AG04449 (cell line): Measurements from ENCODE around the gene CRYBG1.

Experiments used
- CTCF ChIA-PET: fragments of 350-600 bp; formaldehyde crosslinking; extraction: SDS; loops from one replicate; lab custom pipeline; 2021; ENCODE audit warnings: antibody characterized with exemption; lab: Yijun Ruan, JAX
- POLR2A ChIA-PET: fragments of 400-600, 350-600 bp; formaldehyde crosslinking; extraction: SDS; loops from one replicate; lab custom pipeline; 2020; ENCODE audit warnings: antibody characterized with exemption, inconsistent platforms; lab: Yijun Ruan, JAX
- DNase-seq: peaks from one replicate; pipeline ENCODE4 v3.0.0-alpha.2; 2010; ENCODE audit warnings: low read depth, low spot score
- H3K4me3 ChIP-seq: 2 replicates; pipeline ENCODE4 v1.5.1; 2011; ENCODE audit warnings: low read depth, mild to moderate bottlenecking, control low read depth, low read length
- CTCF ChIP-seq: IDR thresholded peaks from one replicate; pipeline ENCODE4 v1.5.1; 2011; ENCODE audit warnings: mild to moderate bottlenecking, moderate library complexity, low read length, control low read depth, inconsistent platforms; ENCODE audit not compliant: insufficient read depth; ENCODE audit errors: missing control alignments

The CRYBG1 gene

GRCh38 chr6:106518748-106519147 is 158.2 kb downstream of the CRYBG1 start:
- CTCF ChIA-PET: interaction anchor here (1.4 kb wide), 2 partner anchors 15 to 47 kb away, joined by 3 to 6 read pairs; no protein-coding TSS in a partner anchor
- POLR2A ChIA-PET: interaction anchor here (0.5 to 1.6 kb wide), 2 partner anchors 12 to 654 kb away, joined by 3 read pairs; no protein-coding TSS in a partner anchor
- no peak for DNase-seq
- peak overlapping the region; percentile 48 for H3K4me3 ChIP-seq
- TF ChIP-seq CTCF: no peak

- POLR2A ChIA-PET: interaction anchor here (0.5 to 1.6 kb wide), 3 partner anchors 9 to 655 kb away, joined by 3 to 5 read pairs (median 3); no protein-coding TSS in a partner anchor
- no peak for TF ChIP-seq CTCF
- CTCF ChIA-PET: interaction anchor here (0.8 to 1.4 kb wide), 3 partner anchors 14 to 46 kb away, joined by 3 to 6 read pairs (median 3); no protein-coding TSS in a partner anchor
- H3K4me3 ChIP-seq: peak overlapping the region; percentile 48
- DNase-seq: peak; percentile 84
These were observed 159.2 kb downstream of the CRYBG1 start for GRCh38 chr6:106519460-106520394.

- ChIA-PET POLR2A (interaction anchor here (1.4 kb wide), 1 partner anchor 10 kb away, joined by 5 read pairs; no protein-coding TSS in a partner anchor), CTCF (interaction anchor here (2.0 to 2.3 kb wide), 2 partner anchors 9 to 46 kb away, joined by 6 to 11 read pairs; no protein-coding TSS in a partner anchor)
- DNase-seq: no peak
- no peak for TF ChIP-seq CTCF
- H3K4me3 ChIP-seq: no peak overlapping the region
These were observed 160.3 kb downstream of the CRYBG1 start for GRCh38 chr6:106520711-106521401.

- ChIA-PET CTCF (interaction anchor here (1.0 to 2.3 kb wide), 5 partner anchors 9 to 44 kb away, joined by 3 to 11 read pairs (median 4); no protein-coding TSS in a partner anchor), POLR2A (no interaction called here)
- DNase-seq: no peak
- TF ChIP-seq CTCF: no peak
- no peak overlapping the region for H3K4me3 ChIP-seq
These were observed 162.2 kb downstream of the CRYBG1 start for GRCh38 chr6:106522562-106523250.

- no peak overlapping the region for H3K4me3 ChIP-seq
- DNase-seq: no peak
- TF ChIP-seq CTCF: no peak
- ChIA-PET CTCF (interaction anchor here (1.2 to 2.6 kb wide), 3 partner anchors 11 to 41 kb away, joined by 3 to 9 read pairs (median 3); no protein-coding TSS in a partner anchor), POLR2A (no interaction called here)
These were observed 164.8 kb downstream of the CRYBG1 start for GRCh38 chr6:106525107-106525881.
